OCI-LY3 (cell line): ENCODE results near the gene TRPC4AP.

Experiments
- H2AFZ ChIP-seq: fragments of 200-600, 300-600 bp; shearing (Covaris generic); 2 replicates; pipeline ENCODE4 v1.6.0; 2014; ENCODE audit warnings: antibody characterized with exemption, low read depth, low read length
- H3K27ac ChIP-seq: fragments of 200-600, 300-600 bp; sonication (generic); 2 replicates; pipeline ENCODE4 v1.5.1; 2014; ENCODE audit warnings: mild to moderate bottlenecking, low read length, moderate library complexity, mixed read lengths
- H3K27me3 ChIP-seq: fragments of 200-600, 300-600 bp; sonication (generic); 2 replicates; pipeline ENCODE4 v1.6.1; 2014; ENCODE audit warnings: low read depth, low read length, mixed read lengths
- H3K36me3 ChIP-seq: fragments of 200-600, 300-600 bp; sonication (generic); replicated peaks from 2 replicates; pipeline ENCODE3; 2014; ENCODE audit warnings: low read depth, low read length, mixed read lengths
- H3K4me1 ChIP-seq: fragments of 300-600, 200-600 bp; sonication (generic); 2 replicates; pipeline ENCODE4 v1.6.1; 2014; ENCODE audit warnings: low read length, mixed read lengths
- H3K4me2 ChIP-seq: fragments of 200-600, 300-600 bp; sonication (generic); 2 replicates; pipeline ENCODE4 v1.6.1; 2014; ENCODE audit warnings: low read length, mixed read lengths
- H3K4me3 ChIP-seq: fragments of 300-600, 200-600 bp; sonication (generic); 2 replicates; pipeline ENCODE4 v1.5.1; 2014; ENCODE audit warnings: antibody characterized with exemption, mild to moderate bottlenecking, low read length, moderate library complexity
- H3K79me2 ChIP-seq: fragments of 300-600, 200-600 bp; shearing (Covaris generic); 2 replicates; pipeline ENCODE4 v1.6.1; 2014; ENCODE audit warnings: mild to moderate bottlenecking, low read length, mixed read lengths
- H3K9ac ChIP-seq: fragments of 300-600, 200-600 bp; shearing (Covaris generic); 2 replicates; pipeline ENCODE4 v1.6.0; 2014; ENCODE audit warnings: mild to moderate bottlenecking, low read length, moderate library complexity
- H3K9me3 ChIP-seq: fragments of 200-600, 300-600 bp; shearing (Covaris generic); 2 replicates; pipeline ENCODE4 v1.6.1; 2014; ENCODE audit warnings: low read length, mixed read lengths; ENCODE audit not compliant: insufficient read depth
- H4K20me1 ChIP-seq: fragments of 200-600, 300-600 bp; sonication (generic); 2 replicates; pipeline ENCODE4 v1.6.1; 2016; ENCODE audit warnings: low read length, mixed read lengths; ENCODE audit not compliant: insufficient read depth
- EZH2phosphoT487 ChIP-seq: fragments of 200-600 bp; shearing (Covaris generic); IDR thresholded peaks from 2 replicates; pipeline ENCODE4 v1.6.1; 2018; ENCODE audit warnings: antibody characterized with exemption, mixed run types, low read depth
- TF ChIP-seq, protein P1 (sequence below): fragments of 200-600, 300-600 bp; sonication (generic); IDR thresholded peaks from 2 replicates; pipeline ENCODE4 v1.5.1; 2014; ENCODE audit warnings: antibody characterized with exemption, low read length, low read depth

The TRPC4AP gene

DNA sequence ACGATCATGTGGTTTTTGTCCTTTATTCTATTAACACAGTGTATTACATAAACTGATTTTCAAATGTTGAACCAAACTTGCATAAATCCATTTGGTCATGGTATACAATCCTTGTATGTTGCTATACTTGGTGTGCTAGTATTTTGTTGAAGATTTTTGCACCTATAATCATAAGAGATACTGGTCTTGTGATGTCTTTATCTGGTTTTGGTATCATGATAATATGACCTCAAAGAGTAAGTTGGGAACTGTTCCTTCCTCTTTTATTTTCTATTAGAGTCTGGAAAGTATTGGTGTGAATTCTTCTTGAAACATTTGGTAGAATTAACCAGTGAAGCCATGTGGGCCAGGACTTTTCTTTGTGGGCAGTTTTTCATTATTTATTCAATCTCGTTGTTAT is 65.3 kb downstream of the TRPC4AP start:
- H3K36me3 ChIP-seq: peaks cover 35% of the 10 kb centered on the region
- H3K27me3 ChIP-seq: no peaks in the 10 kb centered on the region

DNA sequence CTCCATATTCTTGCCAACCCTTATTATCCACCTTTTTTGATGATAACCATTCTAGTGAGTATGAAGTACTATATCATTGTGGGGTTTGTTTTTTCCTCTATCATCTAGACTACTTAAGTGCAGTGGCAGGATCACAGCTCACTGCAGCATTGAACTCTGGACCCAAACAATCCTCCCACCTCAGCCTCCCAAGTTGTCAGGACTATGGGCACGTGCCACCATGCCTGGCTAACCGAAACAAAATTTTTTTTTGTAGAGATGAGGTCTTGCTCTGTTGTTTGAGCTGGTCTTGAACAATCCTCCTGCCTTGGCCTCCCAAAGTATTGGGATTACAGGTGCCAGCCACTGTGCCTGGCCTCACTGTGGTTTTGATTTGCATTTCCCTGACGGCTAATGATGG is 67.5 kb downstream of the TRPC4AP start:
- peaks cover 26% of the 10 kb centered on the region for H3K36me3 ChIP-seq
- no peak for TF ChIP-seq EZH2phosphoT487
- TF ChIP-seq, protein P1, sequence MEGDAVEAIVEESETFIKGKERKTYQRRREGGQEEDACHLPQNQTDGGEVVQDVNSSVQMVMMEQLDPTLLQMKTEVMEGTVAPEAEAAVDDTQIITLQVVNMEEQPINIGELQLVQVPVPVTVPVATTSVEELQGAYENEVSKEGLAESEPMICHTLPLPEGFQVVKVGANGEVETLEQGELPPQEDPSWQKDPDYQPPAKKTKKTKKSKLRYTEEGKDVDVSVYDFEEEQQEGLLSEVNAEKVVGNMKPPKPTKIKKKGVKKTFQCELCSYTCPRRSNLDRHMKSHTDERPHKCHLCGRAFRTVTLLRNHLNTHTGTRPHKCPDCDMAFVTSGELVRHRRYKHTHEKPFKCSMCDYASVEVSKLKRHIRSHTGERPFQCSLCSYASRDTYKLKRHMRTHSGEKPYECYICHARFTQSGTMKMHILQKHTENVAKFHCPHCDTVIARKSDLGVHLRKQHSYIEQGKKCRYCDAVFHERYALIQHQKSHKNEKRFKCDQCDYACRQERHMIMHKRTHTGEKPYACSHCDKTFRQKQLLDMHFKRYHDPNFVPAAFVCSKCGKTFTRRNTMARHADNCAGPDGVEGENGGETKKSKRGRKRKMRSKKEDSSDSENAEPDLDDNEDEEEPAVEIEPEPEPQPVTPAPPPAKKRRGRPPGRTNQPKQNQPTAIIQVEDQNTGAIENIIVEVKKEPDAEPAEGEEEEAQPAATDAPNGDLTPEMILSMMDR: no peak

More for the DNA sequence above, 65.3 kb downstream of the TRPC4AP start:
- Histone ChIP-seq H3K9me3 (no peaks in the 10 kb centered on the region), H3K79me2 (no peaks in the 10 kb centered on the region), H3K4me1 (peaks cover 23% of the 10 kb centered on the region), H4K20me1 (no peaks in the 10 kb centered on the region), H3K4me3 (no peak overlapping the region), H3K4me2 (peak overlapping the region; percentile 0; the same call in 1 of the 2 replicates), H3K9ac (no peak overlapping the region), H2AFZ (no peak overlapping the region), H3K27ac (no peak overlapping the region)
- TF ChIP-seq EZH2phosphoT487: no peak
- TF ChIP-seq, protein P1: no peak

DNA sequence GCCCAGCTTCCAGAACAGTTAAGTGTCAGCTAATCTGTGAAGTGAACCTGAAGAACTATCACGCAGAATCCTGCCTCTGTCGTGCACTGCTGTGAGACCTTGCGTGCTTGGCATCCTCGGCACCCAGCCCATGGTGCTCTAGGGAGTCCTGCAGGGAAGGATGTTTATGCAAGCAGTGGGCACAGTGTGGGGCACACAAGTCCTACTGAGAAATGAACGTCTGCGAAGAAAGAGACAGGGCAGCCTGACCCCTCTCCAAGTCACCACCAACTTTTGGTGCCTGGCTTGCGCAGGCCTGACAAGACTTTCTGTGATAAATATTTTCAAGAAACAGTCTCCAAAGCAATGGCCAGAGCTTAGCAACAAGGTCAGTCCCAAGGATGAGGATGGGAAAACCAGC is 69.0 kb downstream of the TRPC4AP start:
- Histone ChIP-seq H3K27ac (no peak overlapping the region), H3K27me3 (no peaks in the 10 kb centered on the region), H3K9ac (no peak overlapping the region), H2AFZ (no peak overlapping the region), H4K20me1 (0 out of 2 replicates have a peak, but pooled peaks cover 3% of the 10 kb centered on the region), H3K79me2 (no peaks in the 10 kb centered on the region), H3K9me3 (no peaks in the 10 kb centered on the region), H3K4me1 (peaks cover 23% of the 10 kb centered on the region), H3K4me2 (no peak overlapping the region), H3K4me3 (no peak overlapping the region), H3K36me3 (peaks cover 34% of the 10 kb centered on the region)
- TF ChIP-seq, protein P1: no peak
- no peak for TF ChIP-seq EZH2phosphoT487

More for the DNA sequence above, 67.5 kb downstream of the TRPC4AP start:
- Histone ChIP-seq H3K9ac (no peak overlapping the region), H3K4me1 (peaks cover 23% of the 10 kb centered on the region), H3K9me3 (no peaks in the 10 kb centered on the region), H3K79me2 (no peaks in the 10 kb centered on the region), H3K27me3 (no peaks in the 10 kb centered on the region), H3K4me2 (no peak overlapping the region), H2AFZ (no peak overlapping the region), H3K4me3 (no peak overlapping the region), H4K20me1 (0 out of 2 replicates have a peak, but pooled peaks cover under 1% of the 10 kb centered on the region), H3K27ac (no peak overlapping the region)

DNA sequence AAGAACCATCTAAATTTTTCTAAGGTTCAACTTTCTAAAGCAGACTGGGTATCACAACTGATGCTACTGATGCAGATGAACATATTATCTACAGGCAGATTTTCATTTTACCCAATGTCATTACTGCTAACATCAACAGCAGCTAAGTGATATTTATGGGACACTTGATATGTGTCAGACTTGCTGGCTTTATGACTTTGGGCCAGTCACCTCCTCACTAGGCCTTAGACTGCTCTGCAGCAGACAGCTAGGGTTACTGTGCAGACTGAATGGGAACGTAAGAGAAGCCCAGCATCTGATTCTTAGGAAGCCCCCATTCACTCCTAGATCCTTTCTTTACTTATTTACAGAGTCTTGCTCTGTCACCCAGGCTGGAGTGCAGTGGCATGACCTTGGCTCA is 70.8 kb downstream of the TRPC4AP start:
- H3K4me3 ChIP-seq: no peak overlapping the region
- no peak overlapping the region for H2AFZ ChIP-seq
- peaks cover 24% of the 10 kb centered on the region for H3K36me3 ChIP-seq
- H3K27ac ChIP-seq: no peak overlapping the region
- no peak for TF ChIP-seq EZH2phosphoT487
- TF ChIP-seq, protein P1: no peak
- no peak overlapping the region for H3K4me2 ChIP-seq
- H3K9ac ChIP-seq: no peak overlapping the region
- H3K4me1 ChIP-seq: peaks cover 5% of the 10 kb centered on the region
- 0 out of 2 replicates have a peak, but pooled peaks cover 3% of the 10 kb centered on the region for H4K20me1 ChIP-seq
- H3K79me2 ChIP-seq: no peaks in the 10 kb centered on the region
- no peaks in the 10 kb centered on the region for H3K27me3 ChIP-seq
- no peaks in the 10 kb centered on the region for H3K9me3 ChIP-seq
